HG03575 (cell line): Measurements from ENCODE around the gene YOD1.

Experiments
- ATAC-seq: cut with Tn5 transposase; IDR thresholded peaks from one replicate; pipeline ENCODE4 v1.9.1; 2021; ENCODE audit not compliant: unreplicated experiment, insufficient number of reproducible peaks, low FRiP score; ENCODE audit errors: extremely low read depth

Gene YOD1

GRCh38 chr1:207051191-207051943 is at the start of gene YOD1:
Gene YOD1 (minus strand): TSS chr1:207051208. CDS start chr1:207051030, 178 bp downstream.
- ATAC-seq = no peak

DNA sequence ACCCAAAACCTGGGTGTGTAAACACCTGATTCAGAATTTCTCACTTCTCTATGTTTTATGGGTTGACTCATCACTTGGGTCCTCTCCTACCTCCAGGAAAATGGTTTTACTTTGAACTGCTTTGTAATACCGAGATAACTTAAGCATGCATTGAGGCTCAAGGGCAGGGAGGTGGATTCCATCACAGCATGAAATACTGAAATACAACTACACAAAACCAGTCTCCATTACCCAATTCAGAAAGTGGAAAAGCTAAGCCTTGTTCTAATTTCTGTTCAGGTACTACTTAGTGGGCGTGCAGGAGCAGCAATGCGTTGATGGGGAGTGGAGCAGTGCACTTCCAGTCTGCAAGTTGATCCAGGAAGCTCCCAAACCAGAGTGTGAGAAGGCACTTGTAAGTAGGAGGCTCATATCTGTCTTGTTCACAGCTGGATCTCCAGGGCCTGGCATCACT is 46.9 kb upstream of the YOD1 start:
- ATAC-seq = peak; percentile 66

DNA sequence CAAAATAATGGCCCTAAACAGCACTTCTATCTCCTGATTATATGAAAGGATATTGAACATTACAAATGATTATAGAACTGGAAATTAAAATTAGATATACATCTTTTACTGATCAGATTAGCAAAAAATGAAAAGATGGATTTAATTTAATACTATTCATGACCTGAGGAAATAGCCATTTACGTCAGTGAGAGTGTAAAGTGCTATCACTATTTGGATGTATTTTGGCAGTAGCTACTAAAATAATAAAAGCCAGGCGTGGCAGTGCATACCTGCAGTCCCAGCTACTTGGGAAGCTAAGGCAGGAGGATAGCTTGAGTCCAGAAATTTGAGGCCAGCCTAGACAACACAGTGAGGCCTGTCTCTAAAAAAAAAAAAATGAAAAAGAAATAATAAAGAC is 42.9 kb upstream of the YOD1 start:
- no peak for ATAC-seq

GRCh38 chr1:207091200-207091908 is 40.3 kb upstream of the YOD1 start:
- no peak for ATAC-seq

GRCh38 chr1:207089627-207090355 is 38.8 kb upstream of the YOD1 start:
- no peak for ATAC-seq

- no peak for ATAC-seq
Observed at GRCh38 chr1:207088701-207089626, 38.0 kb upstream of the YOD1 start, which contains the start of gene C4BPB. Gene C4BPB (plus strand): TSS chr1:207088860. CDS start chr1:207089532, 672 bp downstream.

DNA sequence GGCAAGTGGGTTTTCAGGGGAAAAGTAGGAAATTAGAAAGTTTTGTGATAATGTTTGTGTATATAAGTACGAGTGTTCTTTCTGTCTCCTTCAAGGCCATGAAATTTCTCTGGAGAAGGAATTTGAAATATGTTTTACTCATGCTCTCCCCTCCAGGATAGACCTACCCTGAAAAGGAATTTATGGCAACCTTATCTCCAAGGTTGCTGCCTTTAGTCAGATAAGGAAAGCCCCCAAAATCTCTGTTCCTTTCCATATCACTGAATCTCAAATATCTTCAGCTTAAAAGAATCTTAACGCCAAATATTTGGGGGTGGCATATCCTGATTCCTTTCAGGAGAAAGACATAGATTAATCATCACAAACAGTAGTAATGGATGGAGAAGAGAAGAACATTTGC is 37.2 kb upstream of the YOD1 start:
- no peak for ATAC-seq

GRCh38 chr1:207085887-207086286 is 34.9 kb upstream of the YOD1 start:
- no peak for ATAC-seq

- ATAC-seq = no peak
Observed at GRCh38 chr1:207084701-207085180, 33.7 kb upstream of the YOD1 start.

DNA sequence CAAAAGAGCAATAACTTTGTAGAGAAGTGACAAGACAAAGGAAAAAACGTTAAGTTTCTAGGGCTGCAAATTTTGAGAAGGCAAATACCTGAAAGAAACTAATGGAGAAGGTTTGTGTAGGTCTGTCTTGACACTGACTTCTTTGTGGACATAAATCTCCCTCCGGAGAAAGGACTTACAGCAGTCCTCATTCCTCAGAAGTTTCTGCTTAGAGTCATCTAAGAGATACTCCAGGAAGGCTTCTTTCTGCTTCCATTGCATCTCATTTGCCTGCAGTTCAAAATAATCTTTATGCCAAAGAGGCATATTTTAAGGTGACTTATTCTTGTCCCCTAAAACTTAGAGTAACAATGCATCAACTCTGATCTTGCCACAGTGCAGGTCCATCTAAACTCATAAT is 33.2 kb upstream of the YOD1 start:
- ATAC-seq = no peak

GRCh38 chr1:207081806-207082205 is 30.8 kb upstream of the YOD1 start:
- ATAC-seq = no peak

- ATAC-seq = no peak
Observed at GRCh38 chr1:207081088-207081487, 30.1 kb upstream of the YOD1 start.

GRCh38 chr1:207079706-207080241 is 28.8 kb upstream of the YOD1 start:
- ATAC-seq = no peak

DNA sequence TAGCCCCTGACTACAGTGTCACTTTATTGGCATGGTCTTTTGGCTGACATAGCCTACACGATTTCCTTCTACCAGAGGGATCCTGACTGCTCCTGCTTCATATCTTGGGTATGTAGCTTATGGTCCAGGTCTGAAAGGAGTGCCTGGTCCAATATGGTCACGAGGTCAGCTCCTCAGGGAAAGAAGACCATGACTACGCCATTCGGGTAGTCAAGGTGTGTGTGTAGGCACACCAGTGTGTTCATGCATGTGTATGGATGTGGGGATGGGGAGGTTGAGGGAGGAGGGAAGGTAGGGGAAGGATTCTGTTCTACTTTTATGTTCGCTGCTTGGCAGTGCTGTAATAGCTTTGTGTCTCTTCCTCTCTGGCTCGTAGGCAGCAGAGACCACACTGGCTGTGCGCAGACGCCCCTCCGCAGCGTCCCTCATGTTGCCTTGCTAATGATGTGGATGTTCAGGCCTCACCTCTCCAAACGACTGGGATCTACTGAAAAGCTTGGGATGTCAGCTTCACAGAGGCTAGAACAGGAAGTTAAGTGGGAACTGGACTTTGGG is 27.6 kb upstream of the YOD1 start:
- no peak for ATAC-seq

- ATAC-seq = no peak
Observed at GRCh38 chr1:207077470-207078377, 26.7 kb upstream of the YOD1 start.

- no peak for ATAC-seq
Observed at GRCh38 chr1:207077012-207077411, 26.0 kb upstream of the YOD1 start.
